ENCODE results near the gene SLC13A2. TPM values are rescaled to one million over a fixed set of nuclear protein-coding genes. Genes with fewer than 3 reads are reported as not detected.

The SLC13A2 gene
- total RNA-seq, 4 donors from 2014 or later: not detected

GRCh38 chr17:28507567-28508203, 34.2 kb downstream of the SLC13A2 start:
- no peaks in the 10 kb centered on the region for H3K36me3 ChIP-seq
- intact Hi-C loops (cut with DNase I; ENCODE audit: low total_unique reads): no loop called here
- no peak overlapping the region for H3K27ac ChIP-seq
- TF ChIP-seq CTCF (IDR thresholded peaks at IDR 0.05) (no peak), POLR2A (IDR thresholded peaks at IDR 0.05) (no peak)
- no peak overlapping the region for H3K4me3 ChIP-seq
- no peak for DNase-seq
- H3K27me3 ChIP-seq: peaks cover 0 to 8% of the 10 kb centered on the region in 2 donors
- H3K9me3 ChIP-seq: no peaks in the 10 kb centered on the region
- H3K4me1 ChIP-seq: no peaks in the 10 kb centered on the region

GRCh38 chr17:28508211-28508724, 34.8 kb downstream of the SLC13A2 start:
- H3K36me3 ChIP-seq: no peaks in the 10 kb centered on the region
- intact Hi-C loops (cut with DNase I; ENCODE audit: low total_unique reads): no loop called here
- H3K9me3 ChIP-seq: no peaks in the 10 kb centered on the region
- DNase-seq: no peak
- TF ChIP-seq CTCF (IDR thresholded peaks at IDR 0.05) (no peak), POLR2A (IDR thresholded peaks at IDR 0.05) (no peak)
- H3K4me1 ChIP-seq: no peaks in the 10 kb centered on the region
- no peak overlapping the region for H3K4me3 ChIP-seq
- no peak overlapping the region for H3K27ac ChIP-seq
- H3K27me3 ChIP-seq: peaks cover 0 to 8% of the 10 kb centered on the region in 2 donors

GRCh38 chr17:28509789-28510188, 36.3 kb downstream of the SLC13A2 start:
- H3K9me3 ChIP-seq: no peaks in the 10 kb centered on the region
- H3K27ac ChIP-seq: no peak overlapping the region
- peaks cover 0 to 8% of the 10 kb centered on the region in 2 donors for H3K27me3 ChIP-seq
- H3K4me1 ChIP-seq: no peaks in the 10 kb centered on the region
- no peak for TF ChIP-seq POLR2A (IDR thresholded peaks at IDR 0.05)
- TF ChIP-seq CTCF (IDR thresholded peaks at IDR 0.05): no peak
- DNase-seq: no peak
- H3K36me3 ChIP-seq: no peaks in the 10 kb centered on the region
- intact Hi-C loops (cut with DNase I; ENCODE audit: low total_unique reads): no loop called here
- H3K4me3 ChIP-seq: no peak overlapping the region

- TF ChIP-seq POLR2A (IDR thresholded peaks at IDR 0.05) (no peak), CTCF (IDR thresholded peaks at IDR 0.05) (no peak)
- Histone ChIP-seq H3K27ac (no peak overlapping the region), H3K27me3 (peaks cover 0 to 8% of the 10 kb centered on the region in 2 donors), H3K36me3 (no peaks in the 10 kb centered on the region), H3K9me3 (no peaks in the 10 kb centered on the region), H3K4me3 (no peak overlapping the region), H3K4me1 (no peaks in the 10 kb centered on the region)
- intact Hi-C loops (cut with DNase I; ENCODE audit: low total_unique reads): no loop called here
- no peak for DNase-seq
Observed at GRCh38 chr17:28511858-28512461, 38.5 kb downstream of the SLC13A2 start.

GRCh38 chr17:28513476-28513875, 40.0 kb downstream of the SLC13A2 start:
- Histone ChIP-seq H3K4me1 (no peaks in the 10 kb centered on the region), H3K4me3 (no peak overlapping the region), H3K36me3 (no peaks in the 10 kb centered on the region), H3K27ac (no peak overlapping the region), H3K9me3 (no peaks in the 10 kb centered on the region), H3K27me3 (peaks cover 0 to 3% of the 10 kb centered on the region in 2 donors)
- no peak for DNase-seq
- no peak for TF ChIP-seq POLR2A (IDR thresholded peaks at IDR 0.05)
- TF ChIP-seq CTCF (IDR thresholded peaks at IDR 0.05): no peak
- intact Hi-C loops (cut with DNase I; ENCODE audit: low total_unique reads): no loop called here

Measured in uterus (tissue), 4 donors.